Stomach smooth muscle (tissue), 2 donors: ENCODE measurements around the gene ORC1.
"Not testable (repeated sequence)": the region's sequence is repeated elsewhere in the genome, so short reads cannot be mapped to it uniquely, and the experiment has no call there.

ENCODE experiments used
- H3K27ac ChIP-seq: one replicate; pipeline ENCODE4 v1.7.0; 2013; ENCODE audit warnings: mild to moderate bottlenecking, low read length, inconsistent platforms
- H3K27me3 ChIP-seq, 2 donors: one replicate each; pipeline ENCODE4 v1.7.0; 2013; ENCODE audit warnings: low read length in 2 of 2; ENCODE audit not compliant: insufficient read depth in 2 of 2, control insufficient read depth in 1 of 2
- H3K36me3 ChIP-seq, 2 donors: one replicate each; pipeline ENCODE4 v1.7.0; 2013; ENCODE audit warnings: low read length in 2 of 2; ENCODE audit not compliant: control insufficient read depth in 2 of 2, insufficient read depth in 2 of 2
- H3K4me1 ChIP-seq: one replicate; pipeline ENCODE4 v1.7.0; 2013; ENCODE audit warnings: low read length; ENCODE audit not compliant: control insufficient read depth, insufficient read depth
- H3K4me3 ChIP-seq, 2 donors: one replicate each; pipeline ENCODE4 v1.7.0; 2013; ENCODE audit warnings: low read length in 2 of 2
- H3K9ac ChIP-seq, 2 donors: one replicate each; pipeline ENCODE4 v1.7.0; 2013; ENCODE audit warnings: low read length in 2 of 2, mild to moderate bottlenecking in 1 of 2
- H3K9me3 ChIP-seq, 2 donors: one replicate each; pipeline ENCODE4 v1.7.0; 2013; ENCODE audit warnings: low read length in 2 of 2; ENCODE audit not compliant: control insufficient read depth in 2 of 2
- donor health status: healthy.
- donor health status: Pancreatic carcinoma.

ORC1 gene

GRCh38 chr1:52393174-52393573, 11.0 kb downstream of the ORC1 start:
- no peaks in the 10 kb centered on the region for H3K27me3 ChIP-seq
- H3K9ac ChIP-seq, result no peak overlapping the region
- H3K4me1 ChIP-seq, result no peaks in the 10 kb centered on the region
- H3K4me3 ChIP-seq, result no peak overlapping the region
- no peaks in the 10 kb centered on the region for H3K36me3 ChIP-seq
- H3K9me3 ChIP-seq, result no peaks in the 10 kb centered on the region
- no peak overlapping the region for H3K27ac ChIP-seq

DNA sequence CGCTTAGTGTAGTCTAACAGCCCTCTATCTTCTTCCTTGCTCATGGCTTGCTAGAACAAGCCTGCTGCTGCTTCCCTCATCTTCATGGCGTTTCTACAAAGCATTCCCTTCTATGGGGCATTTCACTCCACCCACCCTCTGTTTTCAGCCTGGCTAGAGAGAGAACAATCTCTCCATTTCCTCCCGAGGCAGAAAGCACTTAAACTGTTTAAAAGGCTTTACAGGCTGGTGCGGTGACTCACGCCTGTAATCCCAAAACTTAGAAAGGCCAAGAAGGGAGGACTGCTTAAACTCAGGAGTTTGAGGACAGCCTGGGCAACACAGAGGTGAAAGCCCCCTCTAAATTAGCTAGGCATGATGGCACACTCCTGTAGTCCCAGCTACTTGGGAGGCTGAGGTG, 17.8 kb downstream of the ORC1 start:
- Histone ChIP-seq H3K36me3 (no peaks in the 10 kb centered on the region), H3K9me3 (no peaks in the 10 kb centered on the region), H3K27ac (no peak overlapping the region), H3K4me1 (no peaks in the 10 kb centered on the region), H3K9ac (no peak overlapping the region), H3K27me3 (no peaks in the 10 kb centered on the region), H3K4me3 (no peak overlapping the region)

- Histone ChIP-seq H3K4me3 (no peak overlapping the region), H3K27me3 (no peaks in the 10 kb centered on the region), H3K4me1 (no peaks in the 10 kb centered on the region), H3K9me3 (no peaks in the 10 kb centered on the region), H3K36me3 (no peaks in the 10 kb centered on the region), H3K27ac (no peak overlapping the region), H3K9ac (no peak overlapping the region)
Measured at GRCh38 chr1:52385376-52385775, 18.8 kb downstream of the ORC1 start.

- not testable (repeated sequence) for H3K27ac ChIP-seq, H3K27me3 ChIP-seq, H3K9ac ChIP-seq, H3K4me3 ChIP-seq, H3K9me3 ChIP-seq, H3K36me3 ChIP-seq
- peaks cover 13% of the 10 kb centered on the region for H3K4me1 ChIP-seq
Measured at GRCh38 chr1:52369851-52370250, 34.4 kb downstream of the ORC1 start.

DNA sequence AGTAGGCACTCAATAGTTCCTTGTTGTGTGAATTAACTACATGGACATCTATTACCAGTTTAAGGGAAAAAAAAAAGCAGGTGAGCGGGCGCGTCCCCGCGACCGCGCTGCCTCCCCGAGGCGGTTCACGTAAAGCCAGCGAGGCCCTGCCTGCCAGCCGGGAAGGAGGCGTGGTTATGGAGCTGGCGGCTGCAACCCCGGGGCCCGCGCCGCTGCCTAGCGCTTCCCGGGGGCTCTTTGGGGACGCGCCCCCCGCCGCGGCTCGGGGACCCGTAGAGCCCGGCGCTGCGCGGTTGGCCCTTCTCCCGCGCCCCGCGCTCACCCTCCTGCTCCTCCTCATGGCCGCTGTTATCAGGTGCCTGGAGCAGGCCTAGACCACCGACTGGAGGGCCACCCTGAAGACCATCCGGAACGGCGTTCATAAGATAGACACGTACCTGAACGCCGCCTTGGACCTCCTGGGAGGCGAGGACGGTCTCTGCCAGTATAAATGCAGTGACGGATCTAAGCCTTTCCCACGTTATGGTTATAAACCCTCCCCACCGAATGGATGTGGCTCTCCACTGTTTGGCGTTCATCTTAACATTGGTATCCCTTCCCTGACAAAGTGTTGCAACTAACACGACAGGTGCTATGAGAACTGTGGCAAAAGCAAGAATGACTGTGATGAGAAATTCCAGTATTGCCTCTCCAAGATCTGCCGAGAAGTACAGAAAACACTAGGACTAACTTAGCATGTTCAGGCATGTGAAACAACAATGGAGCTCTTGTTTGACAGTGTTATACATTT, 35.6 kb downstream of the ORC1 start:
- H3K4me3 ChIP-seq, result peak overlapping the region; percentile 16 to 65
- H3K36me3 ChIP-seq, result no peaks in the 10 kb centered on the region
- H3K9ac ChIP-seq, result peak overlapping the region; percentile 5 to 49
- H3K9me3 ChIP-seq, result no peaks in the 10 kb centered on the region
- H3K27me3 ChIP-seq, result no peaks in the 10 kb centered on the region
- H3K27ac ChIP-seq, result no peak overlapping the region
- peaks cover 22% of the 10 kb centered on the region for H3K4me1 ChIP-seq

DNA sequence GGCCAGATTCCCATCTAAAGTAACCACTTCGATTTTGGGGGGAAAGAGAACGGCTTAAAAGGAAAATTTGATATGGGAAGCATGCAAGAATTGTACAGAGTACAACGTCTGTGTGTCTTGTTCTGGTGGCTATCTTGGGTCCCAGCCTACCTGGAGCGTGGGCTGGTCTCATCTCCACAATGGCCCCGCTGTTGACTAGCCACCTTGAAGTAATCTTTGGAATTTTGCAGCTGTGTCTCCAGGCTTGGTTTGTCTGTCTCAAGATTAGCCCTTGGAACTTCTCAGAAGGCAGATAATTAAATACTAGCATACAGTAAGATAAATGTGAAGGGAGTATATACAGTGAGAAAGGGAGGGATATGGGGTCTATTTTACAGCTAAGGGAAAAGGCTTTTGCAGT, 37.0 kb downstream of the ORC1 start:
- Histone ChIP-seq H3K9me3 (no peaks in the 10 kb centered on the region), H3K4me1 (peaks cover 22% of the 10 kb centered on the region), H3K27me3 (no peaks in the 10 kb centered on the region), H3K27ac (no peak overlapping the region), H3K36me3 (peaks cover 3 to 6% of the 10 kb centered on the region in 2 donors), H3K9ac (no peak overlapping the region), H3K4me3 (no peak overlapping the region)

GRCh38 chr1:52366517-52366827, 37.8 kb downstream of the ORC1 start:
- Histone ChIP-seq H3K27me3 (no peaks in the 10 kb centered on the region), H3K36me3 (peaks cover 10 to 13% of the 10 kb centered on the region in 2 donors), H3K9ac (no peak overlapping the region)

DNA sequence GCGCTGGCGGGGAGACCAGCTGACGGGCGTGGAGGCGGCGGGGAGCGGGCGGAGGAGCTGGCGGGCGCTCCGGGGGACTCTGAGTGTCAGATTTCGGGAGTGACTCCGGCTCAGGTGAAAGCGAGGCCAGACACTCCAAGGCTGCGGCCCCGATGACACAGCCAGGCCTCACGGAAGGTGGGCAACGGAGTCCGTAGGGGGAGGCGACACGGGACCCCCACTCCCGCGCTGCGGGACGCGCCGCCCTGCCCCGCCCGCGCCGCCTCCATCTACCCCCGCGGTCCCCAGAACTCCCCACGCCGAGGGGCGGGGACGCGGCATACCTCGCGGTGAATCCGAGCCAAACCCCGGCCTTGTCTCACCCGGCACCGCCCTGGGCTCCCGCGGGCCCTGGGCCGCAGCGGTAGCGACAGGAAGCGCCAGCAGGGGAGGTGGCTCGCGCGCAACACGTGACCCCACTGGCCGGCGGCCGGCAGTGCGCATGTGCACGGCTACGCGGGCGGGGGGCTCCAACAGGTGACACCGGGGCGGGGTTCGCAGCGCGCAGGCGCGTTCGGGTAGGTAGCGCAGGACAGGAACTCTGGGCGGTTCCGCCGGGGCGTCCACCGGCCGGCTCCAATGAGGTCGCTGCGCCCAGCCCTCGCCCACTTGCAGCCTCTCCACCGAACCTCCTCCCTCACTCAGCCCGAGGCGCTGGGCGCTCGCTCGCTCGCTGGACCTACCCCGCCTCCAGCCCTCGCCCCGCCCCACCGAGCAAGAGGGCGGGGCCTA, 38.3 kb downstream of the ORC1 start, which contains the start of gene CC2D1B:
TSS of gene CC2D1B (minus strand) at position 460 of the 771 bp plus-strand sequence. CDS start 1,585 bp downstream, outside the sequence.
- H3K4me1 ChIP-seq, result peaks cover 22% of the 10 kb centered on the region
- peak within 1 kb of the TSS; percentile 93 to 95 for H3K9ac ChIP-seq
- H3K27ac ChIP-seq, result peak within 1 kb of the TSS; percentile 82
- peak within 1 kb of the TSS; percentile 86 to 97 for H3K4me3 ChIP-seq
- H3K36me3 ChIP-seq, result peaks cover 15 to 19% of the 10 kb centered on the region in 2 donors
- no peaks in the 10 kb centered on the region for H3K9me3 ChIP-seq
- H3K27me3 ChIP-seq, result no peaks in the 10 kb centered on the region

More at GRCh38 chr1:52366517-52366827, 37.8 kb downstream of the ORC1 start:
- Histone ChIP-seq H3K4me1 (peaks cover 22% of the 10 kb centered on the region), H3K9me3 (no peaks in the 10 kb centered on the region), H3K4me3 (peak overlapping the region; percentile 86 to 97), H3K27ac (no peak overlapping the region)

DNA sequence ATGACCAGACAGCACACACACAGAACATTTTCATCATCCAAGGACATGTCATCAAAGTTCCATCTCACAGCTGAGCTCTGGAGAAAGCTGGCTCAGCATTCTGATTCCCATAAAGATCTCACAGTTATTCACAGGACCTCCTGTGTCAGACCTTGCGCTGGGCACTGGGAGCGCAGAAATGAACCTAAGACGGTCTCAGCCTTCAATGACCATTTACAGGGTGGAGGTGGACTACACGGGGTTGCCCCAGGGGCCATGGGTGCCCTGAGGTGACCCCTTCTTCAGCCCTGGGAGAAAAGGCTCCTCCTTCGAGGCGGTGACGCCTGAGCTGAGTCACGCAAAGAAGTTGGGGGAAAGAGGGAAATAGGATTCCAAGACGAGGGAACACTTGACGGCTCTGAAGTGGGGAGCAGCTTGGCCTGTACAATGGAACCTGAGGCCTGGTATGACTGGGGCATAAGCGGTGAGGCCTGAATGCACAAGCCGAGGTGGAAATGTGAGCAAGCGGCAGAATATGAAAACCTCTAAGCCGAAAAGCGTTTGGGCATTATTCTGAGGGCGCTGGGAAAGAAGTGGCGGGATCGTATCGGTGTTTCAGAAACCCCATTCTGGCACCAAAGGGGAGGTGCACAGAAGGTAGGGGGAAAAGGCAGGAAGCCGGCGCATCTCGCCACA, 39.0 kb downstream of the ORC1 start:
- H3K27ac ChIP-seq, result peak overlapping the region; percentile 82
- H3K9ac ChIP-seq, result peak overlapping the region; percentile 93 to 95
- peaks cover 19 to 25% of the 10 kb centered on the region in 2 donors for H3K36me3 ChIP-seq
- no peaks in the 10 kb centered on the region for H3K9me3 ChIP-seq
- peaks cover 22% of the 10 kb centered on the region for H3K4me1 ChIP-seq
- H3K27me3 ChIP-seq, result no peaks in the 10 kb centered on the region
- H3K4me3 ChIP-seq, result peak overlapping the region; percentile 86 to 97

GRCh38 chr1:52364235-52364839, 39.9 kb downstream of the ORC1 start:
- H3K4me3 ChIP-seq, result peak overlapping the region; percentile 86 to 97
- H3K9me3 ChIP-seq, result no peaks in the 10 kb centered on the region
- peak overlapping the region; percentile 82 for H3K27ac ChIP-seq
- H3K27me3 ChIP-seq, result no peaks in the 10 kb centered on the region
- H3K36me3 ChIP-seq, result peaks cover 28 to 33% of the 10 kb centered on the region in 2 donors
- peak overlapping the region; percentile 36 to 95 for H3K9ac ChIP-seq
- H3K4me1 ChIP-seq, result peaks cover 22% of the 10 kb centered on the region
